ENCODE measurements around the gene MELK.
"Not testable (repeated sequence)": the region's sequence is repeated elsewhere in the genome, so short reads cannot be mapped to it uniquely, and the experiment has no call there.

The MELK gene
- 0 to 2.9 (median 0.83) reads per million in 4 experiments for total RNA-seq

- peak; percentile 67 for DNase-seq
These were observed at the start of gene MELK for GRCh38 chr9:36572515-36573418. TSS of gene MELK (plus strand) at chr9:36572895. CDS start at chr9:36581682, 8,787 bp downstream.

GRCh38 chr9:36530224-36530623 lies 42.5 kb upstream of the MELK start:
- DNase-seq = no peak

GRCh38 chr9:36532353-36532752 lies 40.3 kb upstream of the MELK start:
- DNase-seq = no peak

- not testable (repeated sequence) for DNase-seq
These were observed 39.0 kb upstream of the MELK start for GRCh38 chr9:36533726-36534125.

GRCh38 chr9:36535107-36535506 lies 37.6 kb upstream of the MELK start:
- no peak for DNase-seq

- no peak for DNase-seq
These were observed 34.8 kb upstream of the MELK start for GRCh38 chr9:36537861-36538260.

- no peak for DNase-seq
These were observed 30.3 kb upstream of the MELK start for GRCh38 chr9:36542355-36542754.

GRCh38 chr9:36543916-36544315 lies 28.8 kb upstream of the MELK start:
- no peak for DNase-seq

- no peak for DNase-seq
These were observed 25.1 kb upstream of the MELK start for GRCh38 chr9:36547598-36547997.

- DNase-seq = no peak
These were observed 24.2 kb upstream of the MELK start for GRCh38 chr9:36548454-36548853.

- DNase-seq = no peak
These were observed 22.6 kb upstream of the MELK start for GRCh38 chr9:36550135-36550534.

GRCh38 chr9:36550631-36551098 lies 22.0 kb upstream of the MELK start:
- DNase-seq = not testable (repeated sequence)

GRCh38 chr9:36551129-36551528 lies 21.6 kb upstream of the MELK start:
- DNase-seq = no peak

GRCh38 chr9:36551910-36552309 lies 20.8 kb upstream of the MELK start:
- no peak for DNase-seq

- DNase-seq = no peak
These were observed 13.5 kb upstream of the MELK start for GRCh38 chr9:36559036-36559695.

GRCh38 chr9:36560771-36561170 lies 11.9 kb upstream of the MELK start:
- no peak for DNase-seq

- not testable (repeated sequence) for DNase-seq
These were observed 9.9 kb upstream of the MELK start for GRCh38 chr9:36562801-36563200.

- no peak for DNase-seq
These were observed 5.9 kb upstream of the MELK start for GRCh38 chr9:36566813-36567221.

- not testable (repeated sequence) for DNase-seq
These were observed 4.0 kb upstream of the MELK start for GRCh38 chr9:36568681-36569080.

- no peak for DNase-seq
These were observed 1.4 kb upstream of the MELK start for GRCh38 chr9:36571333-36571732.

- not testable (repeated sequence) for DNase-seq
These were observed 1.4 kb downstream of the MELK start for GRCh38 chr9:36574045-36574444.

GRCh38 chr9:36575411-36575882 lies 2.8 kb downstream of the MELK start:
- no peak for DNase-seq

GRCh38 chr9:36576866-36577265 lies 4.2 kb downstream of the MELK start:
- no peak for DNase-seq

Data from effector CD8-positive, alpha-beta T cell (primary cell).